CD4-positive, alpha-beta T cell treated with Interleukin-6 for 4 hours (primary cell): ENCODE measurements around the gene CNGB1.

Experiments used
- DNase-seq: peaks from one replicate; pipeline ENCODE4 v3.0.0-alpha.2; 2020; ENCODE audit warnings: mixed read lengths

Gene CNGB1

DNA sequence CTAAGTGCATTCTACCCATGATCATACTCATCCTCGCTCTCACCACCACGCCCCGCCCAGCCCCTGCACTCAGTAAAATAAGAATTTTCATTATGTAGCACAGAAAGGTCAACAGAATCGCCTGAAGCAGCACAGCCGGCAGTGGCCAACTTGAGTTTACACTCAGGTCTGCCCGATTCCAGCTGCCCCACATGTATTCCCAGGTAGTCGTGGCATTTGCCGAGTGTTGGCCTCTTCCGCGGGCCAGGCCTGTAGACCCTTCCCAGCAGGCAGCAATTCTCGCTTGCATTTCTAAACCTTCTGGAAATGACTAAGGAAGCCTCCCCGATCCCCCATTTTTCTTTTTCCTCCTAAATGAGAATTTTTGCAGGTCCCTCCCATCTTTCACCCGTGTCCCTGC lies 609 bp downstream of the CNGB1 start:
- no peak for DNase-seq

DNA sequence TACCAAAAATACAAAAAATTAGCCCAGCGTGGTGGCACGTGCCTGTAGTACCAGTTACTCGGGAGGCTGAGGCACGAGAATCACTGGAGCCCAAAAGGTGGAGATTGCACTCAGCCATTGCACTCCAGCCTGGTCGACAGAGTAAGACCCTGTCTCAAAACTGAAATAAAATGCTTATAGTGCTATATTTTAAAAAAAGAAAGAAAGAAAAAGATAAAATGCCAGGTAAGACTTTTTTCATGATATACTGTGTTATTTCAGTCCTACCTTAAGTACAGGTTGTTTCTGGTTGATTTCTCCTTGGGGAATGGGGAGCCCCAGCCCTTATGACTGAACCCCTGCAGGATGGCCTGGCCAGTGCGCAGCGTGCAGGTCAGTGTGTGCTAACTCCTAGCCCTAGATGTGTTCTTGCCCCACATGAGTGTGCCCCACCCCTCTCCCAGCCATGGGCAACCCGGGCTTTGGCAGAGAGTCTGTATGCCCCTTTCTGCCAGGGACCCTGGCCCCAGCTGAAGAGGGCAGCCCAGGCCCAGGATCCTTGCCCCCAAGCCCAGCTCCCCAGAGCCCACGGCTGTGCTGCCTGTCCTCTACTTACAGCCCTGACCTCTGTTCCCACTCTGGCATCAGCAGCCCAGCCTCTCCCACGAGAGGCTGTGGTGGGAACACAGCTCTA lies 1.3 kb downstream of the CNGB1 start:
- no peak for DNase-seq

DNA sequence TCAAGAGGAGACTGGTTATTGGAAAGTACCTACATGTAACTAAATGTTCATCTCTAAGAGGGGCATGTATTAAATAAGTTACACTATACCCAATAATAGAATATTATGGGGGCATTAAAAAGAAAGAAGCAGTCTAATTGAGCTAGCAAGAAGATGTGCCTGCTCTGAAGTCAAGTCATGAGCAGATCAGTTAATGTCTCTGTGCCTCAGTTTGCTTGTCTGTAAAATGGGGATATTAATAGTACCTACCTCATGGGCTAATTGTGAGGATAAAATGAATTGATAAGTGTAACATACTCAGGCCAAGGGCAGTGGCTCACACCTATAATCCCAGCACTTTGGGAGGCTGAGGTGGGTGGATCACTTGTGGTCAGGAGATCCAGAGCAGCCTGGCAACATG lies 3.0 kb downstream of the CNGB1 start:
- DNase-seq = no peak

DNA sequence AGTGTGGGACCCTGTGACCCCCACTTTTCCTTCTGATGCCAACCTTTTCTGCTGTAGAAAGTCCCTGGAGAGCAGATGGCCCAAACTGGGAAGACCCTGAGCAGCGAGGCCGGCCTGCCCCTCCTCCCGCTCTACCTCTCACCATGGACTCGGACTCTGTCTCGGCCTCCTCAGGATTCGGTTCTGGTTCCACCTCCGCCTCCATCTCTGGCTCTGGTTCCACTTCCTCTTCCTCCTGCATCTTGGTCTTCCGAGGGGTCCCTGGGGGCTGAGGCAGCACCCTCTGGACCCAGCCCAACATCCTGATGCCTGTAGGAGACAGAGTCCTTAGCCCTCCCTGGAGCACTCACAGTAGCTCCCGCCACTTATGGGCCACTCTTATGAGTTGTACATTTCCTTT lies 3.9 kb downstream of the CNGB1 start:
- no peak for DNase-seq

DNA sequence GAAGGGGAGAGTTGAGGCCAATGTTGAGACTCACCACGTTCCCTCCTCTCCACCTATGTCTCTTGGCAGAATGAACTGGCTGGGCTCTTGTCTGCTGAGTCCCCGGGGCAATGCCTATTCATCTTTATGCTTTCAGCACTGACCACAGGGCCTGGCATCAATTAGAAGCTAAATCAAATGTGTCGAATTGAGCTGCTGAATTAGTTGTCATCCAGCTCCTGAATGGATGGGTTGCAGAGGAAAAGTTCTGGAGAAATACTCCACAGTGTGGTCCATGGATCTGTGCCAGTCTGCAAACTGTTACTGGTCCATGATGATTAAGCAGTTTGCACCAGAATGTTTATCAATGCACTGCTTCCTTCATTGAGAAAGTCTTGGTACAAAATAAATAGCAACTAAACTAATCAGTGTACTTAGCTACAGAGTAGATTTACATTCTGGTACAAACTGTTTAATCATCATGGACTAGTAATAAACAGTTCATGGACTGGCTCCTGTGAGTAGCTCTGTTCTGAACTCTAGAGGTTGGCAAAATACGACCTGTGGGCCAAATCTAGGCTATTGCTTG lies 4.6 kb downstream of the CNGB1 start:
- no peak for DNase-seq

DNA sequence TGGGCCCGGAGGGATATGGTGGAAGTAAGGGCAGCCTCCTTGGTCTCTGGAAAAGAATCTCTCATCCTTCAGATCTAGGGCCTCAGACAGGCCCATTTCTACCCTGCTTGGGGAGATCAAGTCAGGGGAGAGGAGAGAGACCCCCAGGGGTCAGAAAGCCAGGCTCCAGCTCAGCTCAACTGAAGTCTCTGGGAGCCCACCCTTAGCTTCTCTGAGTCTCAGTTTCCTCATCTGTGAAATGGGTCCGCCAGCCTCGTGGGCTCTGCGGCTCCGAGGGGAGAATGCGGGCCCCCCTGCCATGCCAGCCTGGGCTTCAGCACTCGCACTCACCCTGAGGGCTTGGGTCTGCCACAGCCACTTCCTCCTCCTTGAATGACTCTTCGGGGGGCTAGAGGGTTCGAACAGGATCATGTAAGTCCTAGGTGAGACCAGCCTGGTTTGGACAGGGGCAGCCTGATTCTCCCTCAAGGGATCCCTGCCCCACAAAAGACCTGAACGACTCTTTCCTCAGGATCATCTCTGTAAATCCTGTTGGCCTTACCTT lies 6.7 kb downstream of the CNGB1 start:
- DNase-seq = no peak

DNA sequence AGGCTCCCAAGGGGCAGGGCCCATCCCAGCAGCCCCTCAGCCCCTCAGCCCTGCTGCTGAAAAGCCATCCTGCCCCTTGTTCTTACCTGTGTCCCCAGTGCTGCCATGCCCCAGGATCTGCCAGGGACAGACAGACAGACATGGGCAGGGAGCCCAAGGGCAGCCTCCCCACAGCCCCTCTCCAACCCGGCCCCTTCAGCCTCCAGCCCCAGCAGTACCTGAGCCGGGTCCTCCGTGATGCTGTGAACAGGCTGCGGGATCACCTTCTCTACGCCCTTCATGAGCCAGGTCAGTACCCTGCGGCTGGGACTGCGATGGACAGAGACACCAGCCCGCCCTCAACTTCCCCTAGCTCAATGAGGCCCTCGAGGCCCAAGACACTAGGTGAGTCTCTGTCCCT lies 8.2 kb downstream of the CNGB1 start:
- no peak for DNase-seq

DNA sequence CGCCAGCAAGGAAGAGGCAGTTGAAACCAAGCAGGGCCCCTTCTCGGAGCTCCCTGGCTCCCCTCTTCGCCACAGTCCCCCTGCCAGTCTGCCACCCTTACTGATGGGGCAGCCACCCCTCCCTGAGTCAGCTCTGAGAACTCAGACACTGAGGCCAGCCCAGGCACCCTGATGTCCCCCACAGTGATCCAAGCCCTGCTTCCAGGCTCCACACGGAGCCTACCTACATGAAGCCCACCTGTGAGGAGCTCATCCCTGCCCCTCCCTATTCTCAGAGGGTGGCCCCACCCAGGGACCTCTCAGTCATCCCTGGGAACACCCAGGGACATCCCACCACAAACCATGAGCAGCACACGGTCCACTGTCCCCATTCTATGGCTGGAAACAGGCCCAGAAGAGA lies 8.9 kb downstream of the CNGB1 start:
- DNase-seq = no peak

DNA sequence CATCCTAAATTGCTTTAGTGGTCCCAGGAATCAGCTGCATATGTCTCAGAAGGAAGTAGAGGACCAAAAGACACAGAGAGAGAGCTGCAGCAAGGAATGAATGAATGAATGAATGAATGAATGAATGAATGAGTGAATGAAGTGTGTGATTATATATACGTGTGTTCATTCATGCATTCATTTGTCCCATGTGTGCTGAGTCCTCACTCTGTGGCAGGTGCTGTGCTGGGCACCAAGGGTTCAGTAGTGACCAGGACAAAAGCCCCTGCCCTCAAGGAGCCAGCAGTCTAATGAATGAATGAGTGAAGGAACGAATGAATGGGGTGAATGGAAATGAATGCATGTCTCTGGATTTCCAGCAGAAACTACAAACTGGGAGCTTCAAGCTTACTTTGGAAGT lies 9.4 kb downstream of the CNGB1 start:
- no peak for DNase-seq

DNA sequence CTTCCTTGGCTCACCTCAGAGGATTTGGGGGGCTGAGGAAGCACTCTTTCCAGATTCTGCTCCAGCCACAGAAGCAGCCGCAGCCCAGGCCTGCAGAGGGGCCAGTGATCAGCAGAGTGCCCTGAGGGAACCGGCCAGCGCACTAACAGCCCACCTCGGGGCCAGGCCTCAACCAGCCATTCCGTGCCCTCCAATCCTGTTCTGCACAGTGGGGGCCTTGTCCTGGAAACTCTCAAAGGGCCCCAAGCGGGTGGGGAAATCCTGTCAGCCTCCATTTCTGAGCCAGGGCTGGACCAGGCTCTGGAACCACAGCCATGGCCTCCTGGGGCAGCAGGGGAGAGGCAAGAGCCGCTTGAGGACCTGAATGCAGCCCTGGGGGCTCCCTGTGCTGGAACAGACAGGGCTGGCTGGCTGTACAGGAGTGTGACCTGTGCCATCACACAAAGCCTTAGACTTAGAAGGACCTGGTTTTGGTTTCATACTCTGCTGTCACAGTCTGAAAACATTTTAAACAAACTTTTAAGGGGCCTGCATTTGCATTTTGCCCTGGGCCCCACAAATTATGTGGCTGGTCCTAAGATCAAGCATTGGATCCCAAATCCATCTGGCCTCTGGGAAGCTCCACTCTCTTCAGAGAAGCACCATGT lies 10.0 kb downstream of the CNGB1 start:
- DNase-seq = no peak

DNA sequence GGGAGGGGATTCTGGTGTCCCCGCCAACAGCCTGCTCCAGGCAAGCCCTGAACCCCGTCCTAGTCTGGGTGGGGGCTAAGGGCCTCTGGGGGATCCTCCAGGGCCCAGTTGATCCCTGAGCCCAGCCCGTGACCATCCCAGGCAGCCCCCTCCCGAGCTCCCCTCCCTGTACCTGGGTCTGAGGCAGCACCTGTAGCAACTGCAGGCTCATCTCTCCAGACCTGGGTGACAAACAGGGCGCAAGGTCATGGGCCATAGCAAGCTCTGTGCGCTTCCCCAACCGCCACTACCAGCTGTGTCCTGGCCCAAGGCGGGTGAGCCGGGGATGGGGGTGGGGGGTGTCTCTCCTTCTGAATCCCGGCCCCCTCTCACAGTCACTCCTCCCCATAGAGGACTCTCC lies 10.6 kb downstream of the CNGB1 start:
- no peak for DNase-seq

DNA sequence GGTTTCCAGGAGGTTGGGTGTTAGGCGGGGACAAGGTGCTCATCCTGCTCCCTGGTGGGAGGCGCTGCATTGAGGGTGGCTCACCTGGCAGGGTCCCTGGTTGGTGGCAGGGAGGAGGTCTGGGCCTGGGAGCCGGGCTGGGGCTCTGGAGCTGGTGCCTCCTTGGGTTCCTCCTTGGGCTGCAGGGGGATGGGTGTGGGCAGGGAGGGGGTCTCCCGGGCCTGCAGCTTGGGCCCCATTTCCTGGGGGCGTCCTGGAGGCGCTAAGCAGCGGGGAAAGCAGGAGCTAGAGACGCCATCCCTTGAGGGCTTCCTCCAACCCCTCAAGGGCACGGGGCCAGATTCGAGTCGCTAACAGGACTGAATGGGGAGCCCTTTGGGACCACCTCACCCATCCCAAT lies 11.1 kb downstream of the CNGB1 start:
- DNase-seq = no peak

DNA sequence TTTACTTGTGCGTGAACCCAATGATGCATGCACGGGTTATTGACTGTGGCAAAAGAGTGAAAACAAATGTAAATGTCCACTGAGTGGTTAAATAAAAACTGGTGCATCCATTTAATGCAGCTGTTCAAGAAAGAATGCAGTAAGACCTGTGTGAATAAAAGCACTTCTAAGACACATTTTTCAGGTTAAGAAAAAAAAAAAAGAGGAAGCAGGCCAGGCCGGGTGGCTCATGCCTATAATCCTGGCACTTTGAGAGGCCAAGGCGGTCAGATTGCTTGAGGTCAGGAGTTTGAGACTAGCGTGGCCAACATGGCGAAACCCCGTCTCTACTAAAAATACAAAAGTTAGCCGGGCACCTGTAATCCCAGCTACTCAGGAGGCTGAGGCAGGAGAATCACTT lies 11.8 kb downstream of the CNGB1 start:
- DNase-seq = no peak

DNA sequence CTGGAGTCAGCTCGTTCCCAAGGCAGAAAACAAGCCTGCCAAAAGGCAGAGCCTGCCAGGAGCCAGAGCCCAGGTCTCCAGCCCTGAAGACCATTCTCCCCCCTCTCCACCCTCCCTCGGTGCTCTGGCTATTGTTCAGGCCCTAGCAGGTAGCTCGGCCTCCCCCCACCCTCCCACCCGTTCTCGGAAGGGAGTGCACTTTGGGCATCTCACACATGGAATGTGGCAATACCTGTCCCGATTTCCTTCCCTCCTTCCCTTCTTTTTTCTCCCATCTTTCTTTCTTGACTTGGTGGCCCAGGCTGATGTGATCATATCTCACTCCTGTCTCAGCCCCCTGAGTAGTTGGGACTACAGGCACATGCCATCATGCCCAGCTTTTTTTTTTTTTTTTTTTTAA lies 12.4 kb downstream of the CNGB1 start:
- DNase-seq = no peak

DNA sequence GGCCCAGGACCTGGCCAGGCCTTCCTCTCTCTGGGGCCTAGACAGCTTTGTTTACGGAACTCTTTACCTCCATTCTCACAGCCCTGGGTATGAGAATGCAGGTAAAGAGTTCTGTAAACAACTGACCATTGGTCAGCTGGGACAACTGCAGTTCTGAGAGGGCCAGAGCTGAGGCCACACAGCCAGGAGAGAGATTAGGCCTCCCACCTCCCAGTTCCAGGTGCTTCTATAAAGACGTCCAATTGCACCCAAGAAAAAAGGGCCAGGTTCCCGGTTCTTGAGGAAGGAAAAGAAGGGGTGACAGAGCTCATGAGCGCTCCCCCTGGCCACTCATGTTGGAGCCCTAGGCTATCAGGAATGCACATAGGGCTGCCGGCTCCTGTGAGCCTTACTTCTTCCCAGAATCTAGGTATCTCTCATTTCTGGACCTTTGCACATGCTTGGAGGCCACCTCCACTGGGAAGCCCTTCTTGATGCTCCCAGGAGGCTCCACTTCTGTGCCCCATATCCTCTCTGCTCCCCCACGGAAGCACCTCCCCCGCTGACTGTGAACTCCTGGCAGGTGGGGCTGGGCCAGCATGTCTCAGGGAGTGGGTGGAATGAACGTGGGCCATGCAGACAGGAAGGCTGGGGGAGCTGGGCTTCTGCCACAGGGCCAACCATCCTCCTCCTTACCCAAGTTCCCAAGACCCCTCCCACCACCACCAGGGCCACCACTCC lies 13.1 kb downstream of the CNGB1 start:
- no peak for DNase-seq

DNA sequence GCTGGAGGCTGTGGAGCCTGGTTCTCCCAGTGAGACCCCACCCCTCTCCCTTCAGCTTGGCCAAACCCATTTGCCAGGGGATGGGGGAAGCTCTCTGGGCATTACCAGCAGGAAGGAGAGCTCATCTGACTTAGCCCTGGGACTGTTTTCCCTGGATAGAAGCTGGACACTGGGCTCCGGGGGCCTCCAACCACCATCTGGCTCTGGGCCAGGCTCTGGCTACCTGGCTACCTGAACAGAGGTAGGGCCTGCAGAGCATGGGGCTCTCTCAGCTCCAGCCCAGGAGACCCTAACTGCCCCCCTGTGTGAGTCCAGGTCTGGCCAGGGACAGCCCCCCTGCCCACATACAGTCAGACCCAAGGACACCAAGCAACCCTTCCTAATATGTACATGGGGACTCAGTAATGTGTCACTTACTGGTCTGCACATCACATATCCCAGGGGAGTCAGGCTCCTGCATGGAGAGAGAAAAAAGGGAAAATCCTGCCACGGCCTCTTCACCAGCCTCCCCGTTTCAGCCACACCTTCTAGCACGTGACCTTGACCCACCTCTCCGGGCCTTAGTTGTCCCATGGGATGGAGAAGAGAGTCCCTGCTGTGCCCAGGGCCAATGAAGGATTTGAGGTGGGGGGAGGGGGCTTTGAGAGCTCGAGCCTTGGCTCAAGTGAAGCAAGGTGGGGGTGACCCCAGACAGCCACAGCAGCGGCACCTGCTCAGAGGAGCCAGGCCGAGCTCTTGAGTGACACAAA lies 13.8 kb downstream of the CNGB1 start:
- no peak for DNase-seq

DNA sequence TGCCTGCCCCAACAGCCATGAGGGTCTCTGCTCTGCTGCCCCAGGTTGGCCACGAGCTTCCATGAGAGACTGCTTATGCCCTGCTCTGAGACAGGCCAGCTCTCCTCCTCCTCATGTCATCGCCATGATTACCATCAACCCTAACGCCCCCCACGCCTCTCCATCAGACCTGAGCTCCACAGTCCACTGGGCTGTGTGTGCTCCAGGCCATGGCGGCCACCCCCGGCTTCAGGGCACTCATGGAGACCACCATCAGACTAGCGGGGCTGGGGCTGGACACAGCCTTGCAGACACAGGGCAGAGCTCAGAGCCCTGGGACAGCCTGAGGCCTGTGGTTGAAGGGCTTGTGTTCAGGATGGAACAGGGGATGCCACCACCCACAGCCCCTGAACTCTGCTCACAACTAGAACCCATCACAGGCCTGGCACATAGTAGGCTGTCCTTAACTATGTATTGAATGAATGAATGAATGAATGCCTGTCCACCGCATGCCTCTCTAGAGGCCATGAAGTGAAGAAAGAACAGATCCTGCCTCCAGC lies 14.6 kb downstream of the CNGB1 start:
- DNase-seq = no peak

DNA sequence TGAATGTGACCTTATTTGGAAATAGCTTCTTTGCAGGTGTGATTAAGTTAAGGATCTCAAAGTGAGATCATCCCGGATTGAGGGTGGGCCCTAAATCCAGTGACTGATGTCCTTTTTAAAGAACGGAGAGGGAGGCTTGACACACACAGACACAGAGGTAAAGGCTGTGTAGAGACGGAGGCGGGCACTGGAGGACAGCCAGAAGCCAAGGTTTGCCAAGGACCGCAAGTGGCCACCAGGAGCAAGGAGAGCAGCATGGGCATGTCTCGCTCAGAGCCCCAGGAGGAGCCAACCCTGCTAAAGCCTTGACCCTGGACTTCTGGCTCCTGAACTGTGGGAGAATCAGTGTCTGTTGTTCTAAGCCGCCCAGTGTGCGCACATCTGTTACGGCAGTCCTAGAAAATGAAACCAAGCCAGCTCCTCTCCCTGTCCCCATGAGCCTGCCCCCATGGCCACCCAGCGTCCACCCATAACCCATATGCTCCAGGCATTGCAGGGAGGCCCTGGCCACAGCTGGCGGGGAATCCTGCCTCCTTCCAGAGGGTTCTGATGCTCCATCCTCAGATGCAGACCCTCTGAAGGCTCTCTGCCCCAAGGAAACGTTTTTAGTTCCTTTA lies 15.2 kb downstream of the CNGB1 start:
- DNase-seq = no peak

DNA sequence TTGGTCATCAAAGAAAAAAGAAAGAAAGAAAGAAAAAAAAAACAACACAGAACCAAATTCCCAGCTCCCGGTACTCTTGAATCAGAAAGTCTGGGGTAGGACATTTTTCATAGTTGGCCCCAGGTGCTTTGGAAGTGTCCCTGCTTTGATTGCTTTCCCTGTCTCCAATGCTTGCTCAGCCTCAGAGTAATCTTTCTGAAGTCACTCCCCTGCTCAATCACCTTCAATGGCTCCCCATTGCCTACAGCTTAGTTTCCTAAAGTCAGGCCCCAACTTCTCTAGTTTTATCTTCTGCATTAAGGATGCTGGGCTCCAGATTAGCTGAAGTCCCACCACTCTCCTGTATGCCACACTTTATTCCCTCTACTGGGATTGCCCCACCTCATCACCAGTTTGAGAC lies 17.1 kb downstream of the CNGB1 start:
- no peak for DNase-seq

DNA sequence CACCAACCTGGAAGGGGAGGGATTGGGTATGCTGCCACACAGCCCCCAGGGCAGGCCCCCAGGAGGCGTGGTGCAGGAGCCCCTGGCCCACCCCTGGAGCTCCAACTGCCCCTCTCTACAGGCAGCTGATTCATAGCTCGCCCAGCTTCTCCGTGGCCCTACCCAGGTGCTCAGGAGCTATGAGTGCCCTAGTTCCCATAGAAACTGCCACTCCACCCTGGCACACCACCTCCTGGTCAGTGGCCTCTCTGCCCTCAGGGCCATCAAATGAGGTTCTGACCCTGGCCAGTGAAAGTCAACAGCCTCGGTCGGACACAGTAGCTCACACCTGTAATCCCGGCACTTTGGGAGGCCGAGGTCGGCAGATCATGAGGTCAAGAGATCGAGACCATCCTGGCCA lies 18.0 kb downstream of the CNGB1 start:
- no peak for DNase-seq

DNA sequence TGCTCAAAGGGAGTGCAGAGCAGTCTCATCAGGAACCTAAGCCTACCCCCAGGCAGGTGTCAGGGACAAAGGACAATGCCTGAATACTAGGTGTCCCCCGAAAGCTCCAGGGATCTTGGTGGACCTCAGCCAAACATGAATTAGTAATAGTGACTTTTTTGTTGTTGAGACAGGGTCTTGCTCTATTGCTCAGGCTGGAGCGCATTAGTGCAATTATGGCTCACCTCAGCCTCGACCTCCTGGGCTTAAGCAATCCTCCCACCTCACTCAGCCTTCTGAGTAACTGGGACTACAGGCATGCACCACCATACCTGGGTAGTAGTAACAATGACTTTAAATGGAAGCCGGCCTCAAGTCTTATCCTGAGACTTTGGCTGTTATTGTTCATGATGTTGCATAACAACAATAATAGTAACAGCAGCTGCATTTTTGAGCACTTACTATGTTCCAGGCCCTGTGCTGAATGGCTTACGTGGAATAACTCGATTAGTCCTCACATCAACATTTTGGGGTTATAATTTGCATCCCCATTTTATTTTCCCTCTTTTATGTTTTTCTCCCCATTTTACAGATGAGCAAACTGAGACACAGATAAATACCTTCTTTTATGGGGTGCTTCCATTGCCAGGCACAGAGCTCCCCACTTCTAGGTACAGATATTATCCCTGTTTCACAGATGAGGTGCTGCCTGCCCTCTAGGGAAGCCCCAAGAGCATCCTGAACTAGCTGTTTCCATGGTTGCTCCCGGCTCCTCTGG lies 19.5 kb downstream of the CNGB1 start:
- DNase-seq = no peak

DNA sequence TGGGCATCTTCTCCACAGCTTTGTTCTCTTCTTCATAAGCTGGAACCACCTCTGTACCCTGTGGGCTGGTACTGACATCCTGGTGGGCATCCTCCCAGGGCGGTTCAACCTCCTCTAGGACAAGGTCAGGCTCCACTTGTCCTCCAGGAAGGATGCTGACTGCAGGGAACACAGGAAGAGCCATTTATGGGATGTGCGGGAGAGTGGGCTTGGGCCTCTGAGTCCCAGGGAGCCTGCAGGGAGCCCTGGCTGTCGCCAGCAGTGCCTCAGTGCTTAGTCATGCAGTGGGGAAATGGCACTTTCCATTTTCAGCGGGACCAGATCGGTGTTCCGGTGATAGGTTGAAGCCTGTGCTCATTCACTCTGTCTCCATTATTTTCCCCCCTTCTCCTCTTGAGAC lies 20.5 kb downstream of the CNGB1 start:
- DNase-seq = no peak
